ENCODE results near the gene NUTM1.
"Not testable (repeated sequence)": the region's sequence is repeated elsewhere in the genome, so short reads cannot be mapped to it uniquely, and the experiment has no call there.

Gene NUTM1

DNA sequence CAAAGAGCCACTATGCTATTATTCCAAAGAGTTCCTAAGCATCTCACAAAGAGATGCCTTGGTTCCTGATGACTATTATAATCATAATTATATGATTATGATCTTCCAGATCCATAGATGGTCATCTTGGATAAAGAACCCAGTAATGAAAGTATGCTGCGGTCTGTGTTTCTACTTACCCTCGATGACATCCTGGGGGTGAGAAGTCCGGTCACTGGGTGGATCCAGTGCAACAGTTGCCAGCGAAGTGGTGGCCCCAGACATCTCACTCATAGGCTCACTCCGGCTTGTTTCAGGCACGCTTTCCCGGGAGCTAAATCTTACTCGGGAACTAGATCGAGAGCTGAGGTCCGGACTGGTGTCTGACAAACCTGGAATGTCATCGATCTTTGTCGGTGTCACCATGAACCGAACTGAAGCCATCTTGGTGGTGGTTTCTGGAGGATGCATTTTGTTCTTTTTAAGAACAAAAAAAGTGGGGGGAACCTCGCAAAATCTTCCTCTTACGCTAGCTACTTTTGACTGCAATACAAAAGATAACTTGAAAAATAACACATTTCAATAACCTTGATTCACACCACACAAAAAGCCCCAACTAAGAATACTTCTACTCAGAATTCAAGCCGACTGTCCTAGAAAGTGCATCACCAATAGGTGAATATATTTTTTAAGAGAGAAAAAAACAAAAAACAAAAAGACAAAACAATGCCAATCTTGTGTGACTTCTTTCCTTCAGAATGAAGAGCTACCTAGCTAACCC, 6.7 kb upstream of the NUTM1 start:
- peak in 7 of 42 donors; percentile 12 to 52 (median 24) for DNase-seq
- intact Hi-C loops (cut with DNase I): loop anchor here (10.0 kb wide), 1 partner anchor 112 kb away; the partner anchor contains the start of gene EMC4

GRCh38 chr15:34336991-34337556, 6.0 kb upstream of the NUTM1 start:
- intact Hi-C loops (cut with DNase I): loop anchor here (10.0 kb wide), 1 partner anchor 112 kb away; the partner anchor contains the start of gene EMC4
- peak in 14 of 42 donors; percentile 11 to 58 (median 38) for DNase-seq

GRCh38 chr15:34337557-34338306, 5.4 kb upstream of the NUTM1 start, which contains the start of gene SLC12A6:
SLC12A6 (minus strand) TSS chr15:34337781; CDS start chr15:34336680, 1,101 bp downstream.
- peak; percentile 73 to 96 (median 93) for DNase-seq
- intact Hi-C loops (cut with DNase I): loop anchor here (1.0 to 10.0 kb wide), 2 partner anchors 30 to 113 kb away; partner anchors contain the start of genes EMC4 and LPCAT4

DNA sequence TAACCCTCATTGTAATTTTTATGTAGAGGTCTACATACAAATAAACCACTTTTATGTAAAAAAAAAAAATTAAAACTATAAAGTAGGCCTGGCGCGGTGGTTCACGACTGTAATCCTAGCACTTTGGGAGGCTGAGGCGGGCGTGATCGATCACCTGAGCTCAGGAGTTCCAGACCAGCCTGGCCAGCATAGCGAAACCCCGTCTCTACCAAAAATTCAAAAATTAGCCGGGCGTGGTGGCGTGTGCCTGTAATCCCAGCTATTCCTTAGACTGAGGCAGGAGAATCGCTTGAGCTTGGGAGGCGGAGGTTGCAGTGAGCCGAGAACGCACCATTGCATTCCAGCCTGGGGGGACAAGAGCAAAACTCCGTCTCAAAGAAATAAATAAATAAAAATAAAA, 4.8 kb upstream of the NUTM1 start:
- DNase-seq: no peak
- intact Hi-C loops (cut with DNase I): loop anchor here (1.0 to 10.0 kb wide), 2 partner anchors 29 to 114 kb away; partner anchors contain the start of genes EMC4 and LPCAT4

- intact Hi-C loops (cut with DNase I): loop anchor here (10.0 kb wide), 1 partner anchor 115 kb away; the partner anchor contains the start of gene EMC4
- no peak for DNase-seq
Measured at GRCh38 chr15:34339946-34340345, 3.2 kb upstream of the NUTM1 start.

DNA sequence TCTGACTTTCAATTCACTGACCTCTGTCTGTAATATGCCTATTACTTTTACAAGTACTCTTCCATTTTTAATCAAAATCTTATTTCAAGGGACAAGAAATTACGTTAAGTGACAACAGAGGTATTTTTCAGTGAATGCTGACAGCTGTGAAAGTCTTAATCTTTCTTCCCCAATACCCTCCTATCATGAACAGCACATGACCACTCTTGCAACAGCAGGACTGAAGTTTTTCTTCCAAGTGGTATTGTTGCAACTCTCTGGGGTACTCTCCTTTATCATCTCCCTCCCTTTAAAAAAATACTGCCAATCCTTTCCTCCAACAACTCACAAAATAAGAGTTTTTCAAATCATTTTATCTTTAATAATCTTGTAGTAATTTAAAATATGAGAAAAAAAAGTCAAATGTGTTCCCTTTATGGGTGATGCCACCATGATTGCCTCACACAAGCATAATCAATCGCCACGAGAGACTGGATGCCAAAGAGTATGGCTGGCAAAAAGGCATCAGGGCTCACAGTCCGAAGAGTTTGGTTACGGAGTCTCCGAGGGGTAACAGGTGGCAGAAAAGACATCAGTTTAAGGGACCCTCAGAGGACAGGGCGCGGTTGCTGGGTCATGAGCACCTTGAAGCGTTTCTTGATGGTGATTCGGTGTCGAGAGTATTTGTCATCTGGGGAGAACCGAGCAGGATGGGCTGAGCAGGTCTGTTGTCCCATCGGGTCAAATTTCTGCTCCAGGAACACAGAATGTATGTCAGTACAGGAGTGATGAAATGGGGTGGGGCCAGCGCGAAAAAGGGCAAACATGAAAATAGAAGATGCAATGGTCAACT, 1.5 kb upstream of the NUTM1 start:
- DNase-seq: no peak
- intact Hi-C loops (cut with DNase I): loop anchor here (2.0 kb wide), 1 partner anchor 23 kb away; no protein-coding TSS in a partner anchor

DNA sequence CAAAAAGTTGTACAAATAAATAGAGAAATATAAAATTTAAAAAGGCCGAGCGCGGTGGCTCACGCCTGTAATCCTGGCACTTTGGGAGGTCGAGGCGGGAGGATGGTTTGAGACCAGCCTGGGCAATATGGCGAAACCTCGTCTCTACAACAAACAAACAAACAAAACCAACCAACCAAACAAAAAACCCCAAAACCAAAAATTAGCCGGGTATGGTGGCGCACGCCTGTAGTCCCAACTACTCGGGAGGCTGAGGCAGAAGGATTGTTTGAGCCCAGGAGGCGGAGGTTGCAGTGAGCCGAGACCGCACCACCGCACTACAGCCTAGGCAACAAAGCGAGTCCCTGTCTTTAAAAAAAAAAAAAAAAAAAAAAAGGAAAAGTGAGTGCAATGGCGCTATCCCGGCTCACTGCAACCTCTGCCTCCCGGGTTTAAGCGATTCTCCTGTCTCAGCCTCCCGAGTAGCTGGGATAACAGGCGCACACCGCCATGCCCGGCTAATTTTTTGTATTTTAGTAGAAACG, 840 bp upstream of the NUTM1 start:
- intact Hi-C loops (cut with DNase I): loop anchor here (2.0 kb wide), 1 partner anchor 23 kb away; no protein-coding TSS in a partner anchor
- DNase-seq: not testable (repeated sequence)

DNA sequence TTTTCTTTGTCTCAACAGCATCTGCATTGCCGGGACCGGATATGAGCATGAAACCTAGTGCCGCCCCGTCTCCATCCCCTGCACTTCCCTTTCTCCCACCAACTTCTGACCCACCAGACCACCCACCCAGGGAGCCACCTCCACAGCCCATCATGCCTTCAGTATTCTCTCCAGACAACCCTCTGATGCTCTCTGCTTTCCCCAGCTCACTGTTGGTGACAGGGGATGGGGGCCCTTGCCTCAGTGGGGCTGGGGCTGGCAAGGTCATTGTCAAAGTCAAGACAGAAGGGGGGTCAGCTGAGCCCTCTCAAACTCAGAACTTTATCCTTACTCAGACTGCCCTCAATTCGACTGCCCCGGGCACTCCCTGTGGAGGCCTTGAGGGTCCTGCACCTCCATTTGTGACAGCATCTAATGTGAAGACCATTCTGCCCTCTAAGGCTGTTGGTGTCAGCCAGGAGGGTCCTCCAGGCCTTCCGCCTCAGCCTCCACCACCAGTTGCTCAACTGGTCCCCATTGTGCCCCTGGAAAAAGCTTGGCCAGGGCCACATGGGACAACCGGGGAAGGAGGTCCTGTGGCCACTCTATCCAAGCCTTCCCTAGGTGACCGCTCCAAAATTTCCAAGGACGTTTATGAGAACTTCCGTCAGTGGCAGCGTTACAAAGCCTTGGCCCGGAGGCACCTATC, 5.0 kb downstream of the NUTM1 start:
- no peak for DNase-seq
- intact Hi-C loops (cut with DNase I): no loop called here

DNA sequence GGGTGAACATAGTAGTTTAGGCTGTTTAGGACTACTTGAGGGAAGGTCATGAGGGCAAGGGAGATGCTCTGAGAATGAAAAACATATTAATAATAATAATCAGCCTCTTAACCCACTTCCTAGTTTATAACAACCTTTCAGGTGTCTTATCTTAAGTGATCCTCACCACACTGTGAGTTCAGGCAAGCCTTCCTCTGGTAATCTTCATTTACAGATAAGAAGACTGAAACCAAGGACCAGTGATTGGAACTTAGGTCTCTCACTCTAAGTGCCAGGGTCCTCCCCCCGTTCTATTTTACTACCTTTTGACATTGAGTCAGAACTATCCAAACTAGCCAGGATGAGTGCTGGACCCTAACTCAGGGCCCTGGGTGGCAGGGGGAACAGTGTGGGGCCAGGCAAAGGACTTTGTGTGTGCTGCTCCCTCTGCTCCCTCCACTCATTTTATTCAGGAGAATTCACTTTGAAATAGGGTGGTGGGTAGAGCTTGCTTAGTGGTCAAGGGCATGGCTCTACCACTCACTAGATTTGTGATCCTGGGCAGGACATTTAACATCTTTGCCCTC, 5.7 kb downstream of the NUTM1 start:
- no peak for DNase-seq
- intact Hi-C loops (cut with DNase I): no loop called here

DNA sequence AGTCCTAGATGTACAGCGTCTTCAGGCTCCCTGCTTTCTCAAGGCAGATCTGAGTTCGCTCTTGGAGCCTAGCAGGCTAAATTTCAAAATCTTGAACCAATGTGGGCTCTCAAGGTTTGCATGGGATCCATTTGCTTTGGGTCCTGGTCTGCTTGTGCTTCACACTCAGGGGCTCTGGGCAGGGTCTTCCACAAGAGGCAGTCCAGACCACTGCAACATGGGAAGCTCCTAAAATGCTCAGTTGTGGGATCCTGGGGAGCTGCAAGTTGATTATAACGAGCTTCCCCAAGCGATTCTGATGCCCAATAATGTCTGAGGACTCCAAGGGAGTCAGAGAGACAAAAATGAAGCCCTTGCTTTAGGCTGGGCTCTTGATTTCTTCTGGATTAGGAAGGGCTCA, 6.7 kb downstream of the NUTM1 start:
- intact Hi-C loops (cut with DNase I): no loop called here
- no peak for DNase-seq

DNA sequence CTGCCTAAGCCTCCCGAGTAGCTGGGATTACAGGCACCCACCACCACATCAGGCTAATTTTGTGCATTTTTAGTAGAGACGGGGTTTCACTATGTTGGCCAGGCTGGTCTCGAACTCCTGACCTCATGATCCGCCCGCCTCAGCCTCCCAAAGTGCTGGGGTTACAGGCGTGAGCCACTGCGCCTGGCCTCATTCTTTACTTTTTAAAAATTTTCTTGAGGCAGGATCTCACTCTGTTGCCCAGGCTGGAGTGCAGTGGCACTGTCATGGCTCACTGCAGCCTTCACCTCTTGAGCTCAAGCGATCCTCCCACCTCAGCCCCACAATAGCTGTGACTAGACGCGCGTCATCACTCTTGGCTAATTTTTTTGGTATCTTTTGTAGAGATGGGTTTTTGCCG, 9.9 kb downstream of the NUTM1 start:
- DNase-seq; intact Hi-C loops (cut with DNase I): not testable (repeated sequence)

GRCh38 chr15:34353627-34354026, 10.5 kb downstream of the NUTM1 start:
- intact Hi-C loops (cut with DNase I): no loop called here
- DNase-seq: no peak

DNA sequence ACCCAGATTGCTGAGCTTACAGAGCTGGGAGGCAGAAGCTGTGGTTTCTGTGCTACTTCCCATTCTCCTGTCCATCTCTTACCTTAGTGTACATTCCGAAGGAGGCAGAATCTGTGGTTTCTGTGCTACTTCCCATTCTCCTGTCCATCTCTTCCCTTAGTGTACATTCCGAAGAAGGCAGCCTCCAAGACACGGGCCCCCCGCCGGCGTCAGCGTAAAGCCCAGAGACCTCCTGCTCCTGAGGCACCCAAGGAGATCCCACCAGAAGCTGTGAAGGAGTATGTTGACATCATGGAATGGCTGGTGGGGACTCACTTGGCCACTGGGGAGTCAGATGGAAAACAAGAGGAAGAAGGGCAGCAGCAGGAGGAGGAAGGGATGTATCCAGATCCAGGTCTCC, 11.2 kb downstream of the NUTM1 start:
- intact Hi-C loops (cut with DNase I): no loop called here

GRCh38 chr15:34355241-34355640, 12.1 kb downstream of the NUTM1 start:
- intact Hi-C loops (cut with DNase I): no loop called here

More for the DNA sequence above, 11.2 kb downstream of the NUTM1 start:
- no peak for DNase-seq

DNA sequence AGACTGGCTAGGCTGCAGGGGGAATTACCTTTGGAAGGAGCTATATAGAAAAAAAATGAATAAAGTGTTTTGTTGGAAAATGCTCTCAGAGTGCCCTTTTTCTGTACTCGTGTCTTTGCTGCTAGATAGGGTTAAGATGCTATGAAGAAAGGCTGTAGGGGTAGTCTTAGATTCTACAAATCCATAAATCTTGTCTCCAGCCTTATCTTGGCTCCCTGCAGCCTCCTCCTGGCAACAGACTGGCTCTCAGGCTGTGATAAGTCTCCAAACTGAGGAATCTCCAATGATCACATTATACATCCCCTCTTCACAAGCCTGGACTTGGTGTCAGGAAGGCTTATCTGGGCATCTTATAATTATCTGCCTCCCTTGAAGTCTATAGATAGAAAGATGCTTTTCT, 14.5 kb downstream of the NUTM1 start:
- no peak for DNase-seq
- intact Hi-C loops (cut with DNase I): no loop called here

More at GRCh38 chr15:34355241-34355640, 12.1 kb downstream of the NUTM1 start:
- peak in 10 of 42 donors; percentile 11 to 64 (median 35) for DNase-seq

- intact Hi-C loops (cut with DNase I): no loop called here
- DNase-seq: no peak
Measured at GRCh38 chr15:34358367-34358766, 15.3 kb downstream of the NUTM1 start.

DNA sequence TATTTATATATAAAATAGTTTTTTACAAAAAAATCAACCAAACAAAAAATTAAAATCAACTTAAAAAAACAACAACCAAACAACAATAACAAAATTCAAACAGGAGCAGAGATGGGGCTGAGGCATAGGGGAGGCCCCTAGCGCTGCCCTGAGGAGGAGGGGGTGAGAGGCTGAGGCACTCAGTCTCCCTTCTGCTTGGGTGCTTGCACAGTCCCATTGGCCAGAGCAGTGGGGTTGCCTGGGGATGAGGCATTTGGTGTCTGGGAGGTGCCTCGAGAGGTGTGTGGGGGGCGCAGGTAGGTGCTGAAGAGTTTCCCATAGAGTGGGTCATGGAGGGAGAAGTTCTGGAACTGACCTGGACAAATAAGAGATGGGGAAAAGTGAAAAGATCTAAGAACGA, 15.8 kb downstream of the NUTM1 start:
- intact Hi-C loops (cut with DNase I): no loop called here
- DNase-seq: no peak
